KMS-11 (cell line): ENCODE results near the gene WBP1L.
A peak's percentile ranks its signal among the peaks of the same experiment; 100 is the strongest.

Experiments used
- H2AFZ ChIP-seq: fragments of 200-600 bp; sonication (generic); 2 replicates; pipeline ENCODE4 v1.6.1; 2016; ENCODE audit warnings: antibody characterized with exemption, mixed run types, low read depth
- H3K27ac ChIP-seq: fragments of 200-600 bp; sonication (generic); 2 replicates; pipeline ENCODE4 v1.6.1; 2016; ENCODE audit warnings: mild to moderate bottlenecking, mixed run types
- H3K27me3 ChIP-seq: fragments of 200-600 bp; sonication (generic); 2 replicates; pipeline ENCODE4 v1.6.1; 2017; ENCODE audit warnings: mild to moderate bottlenecking, low read depth, mixed run types, moderate library complexity; ENCODE audit not compliant: insufficient read depth
- H3K36me3 ChIP-seq: fragments of 200-600 bp; sonication (generic); 2 replicates; pipeline ENCODE4 v1.6.1; 2017; ENCODE audit warnings: mild to moderate bottlenecking, mixed run types; ENCODE audit not compliant: insufficient read depth
- H3K4me1 ChIP-seq: fragments of 200-600 bp; sonication (generic); 2 replicates; pipeline ENCODE4 v1.6.1; 2016; ENCODE audit warnings: mild to moderate bottlenecking, low read depth, mixed run types; ENCODE audit not compliant: poor library complexity, severe bottlenecking
- H3K4me2 ChIP-seq: fragments of 200-600 bp; sonication (generic); 2 replicates; pipeline ENCODE4 v1.7.0; 2016; ENCODE audit warnings: mild to moderate bottlenecking, mixed run types
- H3K4me3 ChIP-seq: fragments of 200-600 bp; sonication (generic); IDR thresholded peaks from 2 replicates; pipeline ENCODE4 v1.6.1; 2017; ENCODE audit warnings: low read depth, low read length, mixed read lengths; ENCODE audit not compliant: insufficient read depth
- H3K79me2 ChIP-seq: fragments of 200-600 bp; sonication (generic); 2 replicates; pipeline ENCODE4 v1.6.1; 2016; ENCODE audit warnings: low read depth, mixed run types; ENCODE audit not compliant: insufficient read depth
- H3K9ac ChIP-seq: fragments of 200-600 bp; sonication (generic); 2 replicates; pipeline ENCODE4 v1.6.1; 2016; ENCODE audit warnings: mild to moderate bottlenecking, mixed run types
- H4K20me1 ChIP-seq: fragments of 200-600 bp; sonication (generic); 2 replicates; pipeline ENCODE4 v1.6.1; 2016; ENCODE audit warnings: mild to moderate bottlenecking, mixed run types; ENCODE audit not compliant: insufficient read depth
- TF ChIP-seq, protein P1 (sequence below): fragments of 200-600 bp; sonication (generic); conservative IDR thresholded peaks from 2 replicates; pipeline ENCODE4 v1.6.1; 2017; ENCODE audit warnings: low read depth, mild to moderate bottlenecking, antibody characterized with exemption, low read length, moderate library complexity, mixed read lengths

WBP1L gene

DNA sequence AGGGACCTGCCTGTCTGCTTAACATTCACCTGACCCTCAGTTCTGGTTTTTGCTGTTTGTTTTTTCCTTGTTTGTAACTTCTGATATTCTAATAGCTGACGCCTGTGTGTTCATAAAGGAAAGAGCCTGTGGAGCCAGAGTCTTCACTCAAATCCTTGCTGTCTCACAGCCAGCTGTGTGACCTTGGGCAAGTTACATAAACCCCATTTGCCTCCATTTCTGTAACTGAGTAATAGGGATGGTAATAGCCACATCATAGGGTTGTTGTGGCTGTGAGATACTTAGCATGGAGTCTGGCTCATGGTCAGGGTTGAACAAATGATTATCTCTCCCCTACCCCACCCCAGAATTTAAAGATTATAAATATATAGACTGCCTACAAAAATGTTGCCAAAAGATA lies 27.0 kb downstream of the WBP1L start:
- Histone ChIP-seq H3K4me1 (peaks cover 97% of the 10 kb centered on the region), H2AFZ (no peak overlapping the region), H3K27ac (peak overlapping the region; percentile 58; the same call in 1 of the 2 replicates), H3K9ac (no peak overlapping the region), H3K79me2 (peaks cover 57% of the 10 kb centered on the region), H4K20me1 (no peaks in the 10 kb centered on the region), H3K4me3 (no peak overlapping the region), H3K36me3 (no peaks in the 10 kb centered on the region), H3K27me3 (no peaks in the 10 kb centered on the region), H3K4me2 (peak overlapping the region; percentile 80)
- TF ChIP-seq, protein P1, sequence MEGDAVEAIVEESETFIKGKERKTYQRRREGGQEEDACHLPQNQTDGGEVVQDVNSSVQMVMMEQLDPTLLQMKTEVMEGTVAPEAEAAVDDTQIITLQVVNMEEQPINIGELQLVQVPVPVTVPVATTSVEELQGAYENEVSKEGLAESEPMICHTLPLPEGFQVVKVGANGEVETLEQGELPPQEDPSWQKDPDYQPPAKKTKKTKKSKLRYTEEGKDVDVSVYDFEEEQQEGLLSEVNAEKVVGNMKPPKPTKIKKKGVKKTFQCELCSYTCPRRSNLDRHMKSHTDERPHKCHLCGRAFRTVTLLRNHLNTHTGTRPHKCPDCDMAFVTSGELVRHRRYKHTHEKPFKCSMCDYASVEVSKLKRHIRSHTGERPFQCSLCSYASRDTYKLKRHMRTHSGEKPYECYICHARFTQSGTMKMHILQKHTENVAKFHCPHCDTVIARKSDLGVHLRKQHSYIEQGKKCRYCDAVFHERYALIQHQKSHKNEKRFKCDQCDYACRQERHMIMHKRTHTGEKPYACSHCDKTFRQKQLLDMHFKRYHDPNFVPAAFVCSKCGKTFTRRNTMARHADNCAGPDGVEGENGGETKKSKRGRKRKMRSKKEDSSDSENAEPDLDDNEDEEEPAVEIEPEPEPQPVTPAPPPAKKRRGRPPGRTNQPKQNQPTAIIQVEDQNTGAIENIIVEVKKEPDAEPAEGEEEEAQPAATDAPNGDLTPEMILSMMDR, result no peak

DNA sequence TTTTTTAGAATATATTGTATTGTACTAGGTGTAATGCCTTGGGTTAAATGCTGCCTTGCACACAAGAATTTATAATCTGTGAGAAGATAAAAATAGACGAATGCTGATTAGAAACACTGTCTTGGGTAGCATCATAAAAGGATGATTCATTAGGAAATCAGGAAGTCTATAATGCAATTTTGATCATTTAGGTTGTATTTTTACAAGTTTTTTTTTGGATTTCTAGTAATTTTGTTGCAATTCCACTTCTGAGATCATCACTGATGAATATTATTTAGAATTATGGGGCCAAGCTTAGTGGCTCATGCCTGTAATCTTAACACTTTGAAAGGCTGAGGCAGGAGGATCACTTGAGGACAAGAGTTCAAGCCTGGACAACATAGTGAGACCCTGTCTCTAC lies 29.6 kb downstream of the WBP1L start:
- Histone ChIP-seq H3K27me3 (no peaks in the 10 kb centered on the region), H2AFZ (no peak overlapping the region), H3K9ac (no peak overlapping the region; the same call in 1 of the 2 replicates), H4K20me1 (no peaks in the 10 kb centered on the region), H3K4me1 (peaks cover 98% of the 10 kb centered on the region), H3K27ac (peak overlapping the region; percentile 67), H3K36me3 (no peaks in the 10 kb centered on the region), H3K4me3 (no peak overlapping the region), H3K79me2 (peaks cover 67% of the 10 kb centered on the region), H3K4me2 (peak overlapping the region; percentile 80)
- TF ChIP-seq, protein P1, result no peak

DNA sequence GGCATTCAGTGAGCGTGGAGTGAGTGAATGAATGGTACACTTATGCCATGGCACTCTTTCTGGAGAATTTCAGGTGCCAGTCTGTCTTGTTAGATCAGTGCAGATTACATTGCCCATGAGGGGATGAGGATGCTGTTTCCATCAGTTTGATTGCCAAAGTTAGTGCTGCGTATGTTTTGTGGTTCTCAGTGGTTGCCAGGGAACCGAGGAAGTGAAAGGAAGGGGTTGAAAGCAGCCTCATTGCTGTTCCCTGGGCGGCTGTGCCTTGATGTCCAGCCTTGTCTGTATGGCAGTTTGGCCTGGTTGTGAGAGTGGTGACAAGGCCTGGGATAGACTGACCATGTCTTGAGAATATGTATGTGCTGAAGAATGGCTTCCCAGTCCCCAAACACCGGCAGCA lies 30.2 kb downstream of the WBP1L start:
- Histone ChIP-seq H3K27ac (peak overlapping the region; percentile 67), H3K27me3 (no peaks in the 10 kb centered on the region), H3K4me2 (peak overlapping the region; percentile 80), H3K79me2 (peaks cover 72% of the 10 kb centered on the region), H3K36me3 (no peaks in the 10 kb centered on the region), H3K9ac (no peak overlapping the region), H3K4me3 (no peak overlapping the region), H3K4me1 (peaks cover 99% of the 10 kb centered on the region), H2AFZ (no peak overlapping the region), H4K20me1 (no peaks in the 10 kb centered on the region)
- TF ChIP-seq, protein P1, result no peak

DNA sequence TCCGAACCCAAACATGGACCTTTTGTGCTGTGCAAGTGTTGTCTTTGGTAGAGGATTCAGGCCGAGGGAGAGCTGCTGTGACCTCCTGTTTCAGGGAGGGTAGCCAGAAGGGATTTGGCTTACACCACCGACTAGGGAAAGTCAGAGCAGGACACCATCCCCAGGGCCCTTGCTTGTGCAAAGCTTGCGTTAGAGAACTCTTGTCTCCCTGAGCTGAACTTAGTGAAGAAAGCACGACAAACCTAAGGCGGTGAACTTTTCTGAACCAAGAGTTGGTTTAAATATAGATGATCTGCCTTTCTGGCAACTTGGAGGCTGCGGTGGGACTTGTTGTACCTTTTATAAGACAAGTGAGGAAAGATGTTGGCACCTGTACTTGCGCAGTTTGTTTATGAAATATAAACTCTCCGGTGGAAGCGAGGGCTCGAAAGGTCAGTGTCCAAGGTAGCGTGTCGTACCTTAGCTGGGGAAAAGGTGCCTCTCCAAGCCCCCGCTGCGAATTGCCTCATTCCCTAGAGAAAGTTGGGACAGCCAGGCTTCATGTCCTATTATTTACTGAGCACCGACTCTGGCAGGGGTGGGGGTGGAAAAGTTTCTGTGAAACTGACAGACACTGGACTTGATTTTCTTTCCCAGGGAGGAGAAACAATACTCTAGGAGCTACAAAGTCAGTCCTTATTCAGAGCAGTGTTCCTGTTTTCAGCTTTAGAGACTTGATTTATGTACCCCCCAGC lies 31.6 kb downstream of the WBP1L start:
- H3K9ac ChIP-seq, result peak overlapping the region; percentile 81; the same call in 1 of the 2 replicates
- TF ChIP-seq, protein P1, result no peak
- no peaks in the 10 kb centered on the region for H3K27me3 ChIP-seq
- H4K20me1 ChIP-seq, result no peaks in the 10 kb centered on the region
- no peaks in the 10 kb centered on the region for H3K36me3 ChIP-seq
- no peak overlapping the region for H2AFZ ChIP-seq
- H3K4me2 ChIP-seq, result peak overlapping the region; percentile 96
- H3K79me2 ChIP-seq, result peaks cover 76% of the 10 kb centered on the region
- H3K4me1 ChIP-seq, result peaks cover 88% of the 10 kb centered on the region
- H3K27ac ChIP-seq, result peak overlapping the region; percentile 97
- H3K4me3 ChIP-seq, result no peak overlapping the region
